GM19043 (cell line): Measurements from ENCODE around the gene HOMEZ.
A peak's percentile ranks its signal among the peaks of the same experiment; 100 is the strongest.
"Not testable (repeated sequence)": the region's sequence is repeated elsewhere in the genome, so short reads cannot be mapped to it uniquely, and the experiment has no call there.

Experiments
- ATAC-seq: cut with Tn5 transposase; IDR thresholded peaks from one replicate; pipeline ENCODE4 v1.9.1; 2021; ENCODE audit warnings: low read depth; ENCODE audit not compliant: unreplicated experiment

Gene HOMEZ

GRCh38 chr14:23285530-23286019, 357 bp downstream of the HOMEZ start:
- peak; percentile 6 for ATAC-seq

- ATAC-seq = no peak
Observed at GRCh38 chr14:23284654-23285529, 1.0 kb downstream of the HOMEZ start.

- no peak for ATAC-seq
Observed at GRCh38 chr14:23281247-23281646, 4.7 kb downstream of the HOMEZ start.

GRCh38 chr14:23277928-23278327, 8.0 kb downstream of the HOMEZ start:
- not testable (repeated sequence) for ATAC-seq

GRCh38 chr14:23277189-23277588, 8.7 kb downstream of the HOMEZ start:
- ATAC-seq = no peak

- no peak for ATAC-seq
Observed at GRCh38 chr14:23275412-23275811, 10.5 kb downstream of the HOMEZ start.

- no peak for ATAC-seq
Observed at GRCh38 chr14:23269193-23269592, 16.7 kb downstream of the HOMEZ start.

- not testable (repeated sequence) for ATAC-seq
Observed at GRCh38 chr14:23260849-23261248, 25.1 kb downstream of the HOMEZ start.

GRCh38 chr14:23259426-23259825, 26.5 kb downstream of the HOMEZ start:
- ATAC-seq = no peak

- no peak for ATAC-seq
Observed at GRCh38 chr14:23258256-23258655, 27.7 kb downstream of the HOMEZ start.

- no peak for ATAC-seq
Observed at GRCh38 chr14:23252420-23253333, 33.3 kb downstream of the HOMEZ start.

- ATAC-seq = no peak
Observed at GRCh38 chr14:23252006-23252405, 33.9 kb downstream of the HOMEZ start.

GRCh38 chr14:23249824-23250223, 36.1 kb downstream of the HOMEZ start:
- ATAC-seq = no peak

GRCh38 chr14:23248601-23249000, 37.3 kb downstream of the HOMEZ start:
- no peak for ATAC-seq

- ATAC-seq = no peak
Observed at GRCh38 chr14:23245282-23245681, 40.6 kb downstream of the HOMEZ start.

- no peak for ATAC-seq
Observed at GRCh38 chr14:23243066-23243465, 42.9 kb downstream of the HOMEZ start.

GRCh38 chr14:23242076-23242475, 43.9 kb downstream of the HOMEZ start:
- no peak for ATAC-seq

- not testable (repeated sequence) for ATAC-seq
Observed at GRCh38 chr14:23241061-23241715, 44.7 kb downstream of the HOMEZ start.

- no peak for ATAC-seq
Observed at GRCh38 chr14:23240661-23241060, 45.3 kb downstream of the HOMEZ start.

- peak; percentile 79 for ATAC-seq
Observed at GRCh38 chr14:23237772-23238594, 47.9 kb downstream of the HOMEZ start, which contains the start of gene RNF212B. TSS of gene RNF212B (plus strand) at chr14:23237936. CDS start at chr14:23240346, 2,410 bp downstream.
